GM21723 (cell line): Measurements from ENCODE around the gene MYRF.

Experiments used
- ATAC-seq: cut with Tn5 transposase; IDR thresholded peaks from one replicate; pipeline ENCODE4 v1.9.1; 2021; ENCODE audit warnings: mild to moderate bottlenecking, moderate library complexity; ENCODE audit not compliant: unreplicated experiment

The MYRF gene

GRCh38 chr11:61814958-61815789 is 62.7 kb downstream of the MYRF start:
- peak; percentile 54 for ATAC-seq

DNA sequence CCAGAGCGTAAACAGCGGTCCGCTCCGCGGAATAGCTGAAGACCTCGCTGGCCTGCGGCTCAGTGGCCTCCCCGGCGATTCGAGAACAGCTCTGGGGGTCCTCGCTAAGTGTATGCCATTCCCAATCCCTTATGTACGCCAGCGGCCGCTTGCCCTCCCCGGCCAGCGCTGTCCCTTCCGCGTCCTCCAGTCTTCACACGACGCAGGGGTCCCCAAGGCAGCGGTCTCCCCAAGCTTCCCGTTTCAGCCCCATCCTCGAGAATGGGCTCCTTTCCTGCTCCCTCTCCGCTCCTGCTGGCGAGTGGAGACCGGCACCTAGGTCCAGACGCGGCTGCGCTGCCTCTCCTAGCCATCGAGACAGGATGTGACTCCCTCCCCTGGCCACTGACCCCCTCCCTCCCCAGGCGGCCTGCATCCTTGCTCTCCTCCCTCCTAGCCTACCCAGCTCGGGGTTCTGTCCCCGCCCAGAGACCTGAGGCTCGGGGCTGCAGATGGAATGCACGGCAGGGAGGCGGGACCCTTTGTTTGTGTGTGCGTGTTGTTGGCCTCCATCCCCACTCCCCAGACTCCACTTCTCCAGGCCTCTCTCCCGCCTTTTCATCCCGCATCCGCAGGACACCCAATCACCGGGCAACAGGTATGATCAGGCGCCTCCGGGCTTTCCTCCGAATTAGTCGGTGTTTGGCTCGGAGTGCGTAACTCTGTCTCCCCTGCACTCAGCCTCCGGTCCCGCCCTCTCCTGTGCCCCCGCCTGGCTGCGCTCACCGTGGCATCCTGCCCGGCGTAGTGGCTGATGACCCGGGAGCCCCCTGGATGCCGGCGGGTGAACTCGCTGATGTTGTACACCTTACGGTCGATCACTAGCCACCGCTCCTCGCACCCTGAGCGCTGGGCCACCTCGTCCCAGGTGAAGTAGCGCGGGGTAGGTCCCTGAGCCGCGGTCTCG is 63.6 kb downstream of the MYRF start:
- ATAC-seq = peak; percentile 35

DNA sequence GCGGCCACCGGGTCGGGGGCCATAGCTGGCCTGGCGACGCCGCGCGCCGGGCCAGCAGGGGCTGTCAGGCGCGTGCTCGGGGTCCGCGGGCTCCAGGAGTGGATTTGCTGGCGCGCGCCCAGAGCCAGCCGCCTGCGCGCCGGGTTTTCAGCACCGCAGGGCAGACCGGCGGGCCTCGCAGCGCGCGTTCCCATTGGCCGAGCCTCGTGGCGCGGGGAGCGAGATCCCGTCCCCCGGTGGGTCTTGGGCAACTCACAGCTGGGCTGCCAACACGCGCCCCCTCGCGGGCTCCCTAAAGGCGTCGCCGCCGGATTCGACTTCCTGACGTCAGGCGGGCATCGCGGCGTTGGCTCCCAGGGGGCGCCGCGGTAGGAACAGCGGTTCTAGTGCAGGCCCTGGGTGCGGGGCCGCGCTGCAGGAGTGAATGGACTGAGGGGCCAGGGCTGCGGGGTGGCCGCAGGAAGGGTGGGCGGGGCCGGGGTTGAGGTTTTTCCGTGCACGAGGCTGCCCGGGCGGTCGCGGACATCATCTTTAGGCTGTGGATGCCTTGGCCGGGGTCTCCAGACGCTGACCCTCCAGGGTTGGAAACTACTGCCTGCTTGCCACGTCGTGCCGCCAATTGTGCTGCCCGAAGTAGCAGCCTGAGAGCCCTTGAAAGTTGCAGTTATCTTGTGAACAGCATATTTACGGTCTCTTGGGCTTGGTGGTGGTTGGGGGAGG is 64.5 kb downstream of the MYRF start, which contains the start of gene FADS1:
Gene FADS1 (minus strand): TSS at position 268 of the 720 bp plus-strand sequence. CDS start 74 bp downstream, at position 194.
- ATAC-seq = peak; percentile 49

GRCh38 chr11:61817471-61818202 is 65.2 kb downstream of the MYRF start:
- no peak for ATAC-seq

- ATAC-seq = no peak
Measured at GRCh38 chr11:61820174-61820573, 67.7 kb downstream of the MYRF start.

- ATAC-seq = peak; percentile 5
Measured at GRCh38 chr11:61826930-61827570, 74.6 kb downstream of the MYRF start.

DNA sequence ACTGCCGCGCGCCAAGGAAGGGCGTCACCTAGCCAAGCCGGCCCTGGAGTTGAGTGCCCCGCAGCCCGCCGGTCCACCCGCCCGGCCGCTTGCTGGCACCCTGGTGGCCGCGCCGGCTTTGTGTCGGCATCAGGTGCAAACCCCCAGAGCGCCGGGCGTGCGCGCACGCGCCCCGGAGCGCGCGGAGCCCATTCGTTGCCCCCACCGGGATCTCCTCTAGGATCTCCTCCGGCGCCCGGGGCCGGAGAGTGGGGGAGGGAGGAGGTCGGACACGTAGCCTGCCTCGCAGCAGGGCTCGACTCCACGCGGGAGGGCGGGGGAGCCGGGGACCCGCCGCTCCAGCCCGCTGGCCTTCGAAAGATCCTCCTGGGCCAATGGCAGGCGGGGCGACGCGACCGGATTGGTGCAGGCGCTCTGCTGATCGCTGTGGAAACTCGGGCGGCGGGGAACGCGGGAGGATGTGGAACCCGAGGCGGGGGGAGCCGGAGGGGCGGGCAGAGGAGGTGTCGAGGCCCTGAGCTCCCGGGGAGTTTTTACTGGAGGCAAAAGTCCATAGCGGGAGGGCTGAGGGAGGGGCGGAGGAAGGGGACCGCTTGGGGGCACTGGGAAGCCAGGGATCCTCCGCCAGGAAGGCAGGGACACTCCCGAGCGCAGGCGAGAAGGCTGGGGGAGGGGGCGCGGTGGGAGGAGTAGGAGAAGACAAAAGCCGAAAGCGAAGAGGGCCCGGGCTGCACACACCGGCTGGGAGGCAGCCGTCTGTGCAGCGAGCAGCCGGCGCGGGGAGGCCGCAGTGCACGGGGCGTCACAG is 75.3 kb downstream of the MYRF start, which contains the start of gene FADS2:
Gene FADS2 (plus strand): TSS at position 730 of the 808 bp plus-strand sequence. CDS start 91 bp downstream, outside the sequence.
- peak; percentile 68 for ATAC-seq

- ATAC-seq = no peak
Measured at GRCh38 chr11:61828379-61828628, 75.9 kb downstream of the MYRF start.

DNA sequence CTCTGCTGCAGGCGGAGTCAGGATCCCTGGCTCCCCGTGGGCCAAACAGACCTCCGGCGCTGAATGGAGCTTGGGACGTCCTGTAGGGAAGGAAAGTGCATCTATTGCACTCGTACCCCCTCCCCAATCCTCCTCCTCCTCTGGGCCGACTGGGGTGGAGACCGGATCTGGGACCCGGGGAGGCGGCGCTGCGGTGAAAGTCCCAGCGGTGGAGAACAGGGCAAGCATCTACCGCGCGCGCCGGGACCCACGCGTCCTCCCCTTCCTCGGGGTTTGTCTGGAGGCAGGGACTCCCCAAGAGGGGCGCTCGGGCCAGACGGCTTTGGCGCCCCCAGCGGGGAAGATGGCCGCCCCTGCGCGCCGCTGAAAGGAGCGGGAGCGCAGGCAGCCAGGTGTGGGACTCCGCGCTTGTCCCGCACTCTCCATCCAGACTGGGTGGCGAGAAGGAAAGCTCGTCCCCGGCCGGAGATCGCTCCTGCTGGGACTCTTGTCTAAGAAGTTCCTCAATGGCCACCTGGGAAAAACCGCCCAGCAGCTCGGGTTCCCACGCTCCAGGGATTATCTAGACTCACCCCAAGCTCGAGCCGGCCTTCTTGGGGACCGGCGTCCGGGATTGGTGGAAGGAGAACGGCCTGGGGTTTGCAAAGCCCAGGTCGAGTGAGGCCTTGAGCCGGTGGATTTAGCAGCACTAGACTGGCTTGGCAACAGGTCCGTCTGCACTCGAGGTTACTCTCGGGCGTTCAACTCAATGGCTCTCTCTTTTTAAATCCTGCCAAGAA is 76.4 kb downstream of the MYRF start:
- ATAC-seq = no peak

DNA sequence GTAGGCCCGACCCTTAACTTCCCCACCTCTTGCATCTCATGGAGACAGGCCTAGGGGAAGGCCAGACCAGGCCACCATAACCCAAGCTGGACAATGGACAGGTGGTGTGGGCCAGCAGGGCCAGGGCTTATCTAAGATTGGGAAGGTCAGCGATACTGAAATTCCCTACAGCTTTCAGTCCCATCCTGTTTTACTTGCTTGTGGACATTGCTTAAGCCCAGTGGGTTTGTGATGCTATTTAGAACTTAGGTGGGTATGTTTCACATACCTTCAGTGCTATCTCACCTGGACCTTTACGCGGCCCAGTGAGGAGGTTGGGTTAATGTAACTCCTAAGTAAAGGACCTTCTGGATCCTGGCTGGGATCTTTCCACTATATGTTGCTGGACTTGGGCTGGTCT is 77.4 kb downstream of the MYRF start:
- ATAC-seq = no peak

- no peak for ATAC-seq
Measured at GRCh38 chr11:61830237-61831105, 78.0 kb downstream of the MYRF start.

DNA sequence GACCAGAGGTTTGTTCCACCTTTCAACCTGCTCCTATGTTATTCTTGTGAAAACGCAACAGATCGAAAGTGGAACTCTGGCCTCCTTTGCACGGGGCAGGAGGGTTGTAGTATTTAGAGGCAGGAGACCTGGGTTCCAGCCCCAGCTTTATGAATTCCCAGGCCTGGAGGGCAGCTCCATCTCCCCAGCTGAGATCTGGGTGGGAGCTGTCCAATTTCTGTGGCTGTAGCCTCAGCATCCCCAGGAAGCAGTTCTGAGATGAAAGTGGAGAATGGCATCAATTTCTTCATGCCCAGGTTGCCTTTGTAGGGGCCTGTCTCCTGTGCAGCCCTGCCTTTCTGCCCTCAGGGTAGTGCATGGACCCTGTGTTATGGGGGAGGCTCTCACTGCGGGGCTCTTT is 79.8 kb downstream of the MYRF start:
- ATAC-seq = no peak

GRCh38 chr11:61832754-61833153 is 80.3 kb downstream of the MYRF start:
- no peak for ATAC-seq

DNA sequence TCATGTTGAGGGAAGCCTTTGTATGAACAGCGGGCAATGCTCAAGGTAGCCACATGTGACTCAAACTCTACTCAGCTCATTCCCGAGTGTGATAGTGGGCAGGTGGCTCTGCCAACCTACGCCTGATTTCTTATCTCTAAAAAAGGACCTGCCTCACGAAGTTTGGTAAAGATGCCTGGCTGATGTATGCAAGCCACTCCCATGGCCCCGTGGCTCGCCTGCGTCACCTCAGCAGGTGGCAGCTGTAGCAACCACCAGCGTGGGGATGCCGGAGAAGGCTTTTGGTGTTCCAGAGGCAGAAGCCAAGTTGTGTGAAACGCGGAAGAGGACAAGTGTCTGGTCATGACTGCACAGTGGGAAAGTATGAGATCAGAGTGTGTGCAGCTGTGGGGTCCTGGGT is 81.0 kb downstream of the MYRF start:
- no peak for ATAC-seq

- no peak for ATAC-seq
Measured at GRCh38 chr11:61833926-61834277, 81.5 kb downstream of the MYRF start.

DNA sequence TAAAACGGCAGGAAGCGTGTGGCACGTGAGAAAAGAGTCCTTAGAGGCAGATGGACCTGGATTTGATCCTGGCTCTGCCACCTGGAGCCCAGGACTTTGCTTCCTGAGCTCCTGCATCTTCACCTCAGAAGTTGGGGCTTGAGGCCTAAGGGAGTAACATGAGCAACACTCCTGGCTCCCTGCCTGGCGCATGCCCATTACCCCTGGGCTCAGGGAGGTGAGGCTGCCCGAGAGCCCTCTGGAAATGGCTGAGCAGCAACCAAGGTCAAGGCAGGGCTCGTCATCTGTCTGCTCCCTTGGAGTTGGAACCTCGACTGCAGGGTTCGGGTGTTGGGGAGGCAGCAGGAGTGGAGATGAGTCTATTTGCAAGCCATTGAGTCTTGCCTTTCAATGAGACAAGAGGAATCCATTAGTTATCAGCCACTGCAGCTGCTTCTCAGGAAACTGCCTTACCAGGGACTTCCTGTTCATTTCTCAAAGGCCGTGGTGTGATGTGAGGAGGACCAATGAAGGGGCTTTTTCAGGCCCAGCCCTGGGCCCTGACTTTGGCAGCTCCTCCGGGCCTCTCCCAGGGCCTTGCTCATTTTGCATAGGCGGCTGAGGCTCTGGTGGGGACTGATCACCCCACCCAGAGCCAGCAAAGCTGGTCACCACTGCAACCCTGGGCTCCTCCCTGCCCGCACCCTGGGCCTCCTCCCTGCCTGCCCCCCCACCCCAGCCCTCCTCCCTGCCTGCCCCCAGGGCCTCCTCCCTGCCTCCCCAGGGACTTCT is 82.0 kb downstream of the MYRF start:
- peak; percentile 89 for ATAC-seq

DNA sequence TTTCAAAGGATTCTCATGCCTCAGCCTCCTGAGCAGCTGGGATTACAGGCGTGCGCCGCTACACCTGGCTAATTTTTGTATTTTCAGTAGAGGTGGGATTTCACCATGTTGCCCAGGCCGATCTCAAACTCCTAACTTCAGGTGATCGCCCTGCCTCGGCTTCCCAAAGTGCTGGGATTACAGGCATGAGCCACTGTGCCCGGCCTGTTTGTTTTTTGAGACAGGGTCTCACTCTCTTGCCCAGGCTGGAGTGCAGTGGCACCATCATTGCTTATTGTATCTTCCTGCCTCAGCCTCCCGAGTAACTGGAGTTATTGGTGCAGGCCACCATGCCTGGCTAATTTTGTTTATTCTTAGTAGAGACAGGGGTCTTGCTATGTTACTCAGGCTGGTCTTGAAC is 83.8 kb downstream of the MYRF start:
- ATAC-seq = no peak
